Body of pancreas (tissue), 4 donors: ENCODE results near the gene TSPEAR. TPM values are rescaled to one million over a fixed set of nuclear protein-coding genes. Genes with fewer than 3 reads are reported as not detected.
"Not testable (repeated sequence)": the region's sequence is repeated elsewhere in the genome, so short reads cannot be mapped to it uniquely, and the experiment has no call there.

Experiments
- ATAC-seq: fragments of 150-250 bp; one replicate; pipeline ENCODE4 v1.9.1; 2016
- DNase-seq, 4 donors: peaks; one replicate each; pipeline ENCODE4 v3.0.0-alpha.2; 2019
- H3K27ac ChIP-seq, 4 donors: fragments of 200-600 bp; sonication (generic); 1 replicate in 3 of 4; 2 replicates in 1 of 4; pipeline versions ENCODE4 v1.5.1 to v1.6.1; 2016 to 2019; ENCODE audit warnings: mild to moderate bottlenecking in 1 of 4, mixed read lengths in 1 of 4, moderate library complexity in 1 of 4
- H3K27me3 ChIP-seq, 2 donors: fragments of 200-600 bp; sonication (generic); one replicate each; pipeline ENCODE4 v1.6.0; 2016; ENCODE audit warnings: mild to moderate bottlenecking in 1 of 2
- H3K36me3 ChIP-seq, 2 donors: fragments of 200-600 bp; sonication (generic); replicated peaks in 1 of 2; 2 replicates each; pipeline ENCODE4 v1.5.1; 2016; ENCODE audit warnings: low read depth in 2 of 2; ENCODE audit not compliant: insufficient read depth in 1 of 2
- H3K4me1 ChIP-seq: fragments of 200-600 bp; sonication (generic); one replicate; pipeline ENCODE4 v1.6.0; 2016
- H3K4me3 ChIP-seq, 2 donors: fragments of 200-600 bp; sonication (generic); 1 replicate in 1 of 2; 2 replicates in 1 of 2; pipeline ENCODE4 v1.5.1; 2016 to 2019
- H3K9me3 ChIP-seq, 3 donors: fragments of 200-600 bp; sonication (generic); 1 replicate in 2 of 3; 2 replicates in 1 of 3; pipeline ENCODE4 v1.5.1; 2016
- POLR2A ChIP-seq, 3 donors: fragments of 450-650 bp; IDR thresholded peaks; one replicate each; pipeline ENCODE4 v1.6.1; 2016; ENCODE audit warnings: antibody characterized with exemption in 3 of 3, mild to moderate bottlenecking in 2 of 3
- WGBS, 2 donors: methylation state at CpG; one replicate each; pipeline ENCODE4 v1.1.5; 2017; 5-methylcytosine and 5-hydroxymethylcytosine counted together
- intact Hi-C: fragments of 100-400 bp; cut with DNase I; formaldehyde crosslinking; loops from one replicate; pipeline ENCODE4 v1.15.1; 2023
- total RNA-seq, 2 donors: library from RNA; depleted of rRNA; stranded (reverse); fragments of >200 nt; gene quantifications; one replicate each; pipeline ENCODE4 v1.1.0, GENCODE V29; 2016
- TF ChIP-seq, protein P1 (sequence below), 7 experiments: fragments of 450-650 bp in 4 of 7; fragments of 200-600 bp in 3 of 7; sonication (generic) in 3 of 7; IDR thresholded peaks; one replicate each; pipeline ENCODE4 v1.5.1; 2016 to 2019; ENCODE audit warnings: antibody characterized with exemption in 7 of 7

TSPEAR gene
- total RNA-seq, 2 donors from 2014 or later: 0.52 TPM; not detected in 1

DNA sequence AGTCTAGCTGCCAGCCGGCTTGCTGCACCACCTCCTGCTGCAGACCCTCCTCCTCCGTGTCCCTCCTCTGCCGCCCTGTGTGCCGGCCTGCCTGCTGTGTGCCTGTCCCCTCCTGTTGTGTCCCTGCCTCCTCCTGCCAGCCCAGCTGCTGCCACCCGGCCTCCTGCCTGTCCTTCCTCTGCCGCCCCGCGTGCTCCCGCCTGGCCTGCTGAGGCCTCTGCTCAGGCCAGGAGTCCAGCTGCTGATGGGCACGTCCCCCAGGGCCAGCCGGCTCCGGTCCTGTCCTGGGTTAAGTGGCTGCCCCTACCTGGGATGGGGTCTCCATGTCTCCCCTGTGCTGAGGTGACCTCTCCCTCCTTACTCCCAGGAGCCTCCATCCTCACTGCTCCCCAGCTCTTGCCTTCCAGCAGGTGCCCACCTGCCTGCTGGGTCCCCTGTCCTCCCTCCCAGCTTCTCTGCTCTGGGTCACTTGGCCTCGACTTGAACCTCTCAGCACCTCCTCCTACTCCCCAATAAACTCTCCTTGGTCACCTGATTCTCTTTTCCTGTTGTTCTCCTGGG lies 98.6 kb downstream of the TSPEAR start:
- intact Hi-C loops: no loop called here
- H3K4me3 ChIP-seq: no peak overlapping the region
- no peaks in the 10 kb centered on the region for H3K27me3 ChIP-seq
- H3K27ac ChIP-seq: no peak overlapping the region
- TF ChIP-seq POLR2A (IDR thresholded peaks at IDR 0.05): no peak
- TF ChIP-seq, protein P1, sequence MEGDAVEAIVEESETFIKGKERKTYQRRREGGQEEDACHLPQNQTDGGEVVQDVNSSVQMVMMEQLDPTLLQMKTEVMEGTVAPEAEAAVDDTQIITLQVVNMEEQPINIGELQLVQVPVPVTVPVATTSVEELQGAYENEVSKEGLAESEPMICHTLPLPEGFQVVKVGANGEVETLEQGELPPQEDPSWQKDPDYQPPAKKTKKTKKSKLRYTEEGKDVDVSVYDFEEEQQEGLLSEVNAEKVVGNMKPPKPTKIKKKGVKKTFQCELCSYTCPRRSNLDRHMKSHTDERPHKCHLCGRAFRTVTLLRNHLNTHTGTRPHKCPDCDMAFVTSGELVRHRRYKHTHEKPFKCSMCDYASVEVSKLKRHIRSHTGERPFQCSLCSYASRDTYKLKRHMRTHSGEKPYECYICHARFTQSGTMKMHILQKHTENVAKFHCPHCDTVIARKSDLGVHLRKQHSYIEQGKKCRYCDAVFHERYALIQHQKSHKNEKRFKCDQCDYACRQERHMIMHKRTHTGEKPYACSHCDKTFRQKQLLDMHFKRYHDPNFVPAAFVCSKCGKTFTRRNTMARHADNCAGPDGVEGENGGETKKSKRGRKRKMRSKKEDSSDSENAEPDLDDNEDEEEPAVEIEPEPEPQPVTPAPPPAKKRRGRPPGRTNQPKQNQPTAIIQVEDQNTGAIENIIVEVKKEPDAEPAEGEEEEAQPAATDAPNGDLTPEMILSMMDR (IDR thresholded peaks at IDR 0.05): no peak
- no peaks in the 10 kb centered on the region for H3K36me3 ChIP-seq
- H3K4me1 ChIP-seq: no peaks in the 10 kb centered on the region
- DNase-seq (no peak), ATAC-seq (no peak)
- peaks cover 0 to 26% (median 0%) of the 10 kb centered on the region in 3 donors for H3K9me3 ChIP-seq
- 58 to 82% methylated on average over 9 to 12 of the region's 13 CpGs for WGBS, 2 donors

DNA sequence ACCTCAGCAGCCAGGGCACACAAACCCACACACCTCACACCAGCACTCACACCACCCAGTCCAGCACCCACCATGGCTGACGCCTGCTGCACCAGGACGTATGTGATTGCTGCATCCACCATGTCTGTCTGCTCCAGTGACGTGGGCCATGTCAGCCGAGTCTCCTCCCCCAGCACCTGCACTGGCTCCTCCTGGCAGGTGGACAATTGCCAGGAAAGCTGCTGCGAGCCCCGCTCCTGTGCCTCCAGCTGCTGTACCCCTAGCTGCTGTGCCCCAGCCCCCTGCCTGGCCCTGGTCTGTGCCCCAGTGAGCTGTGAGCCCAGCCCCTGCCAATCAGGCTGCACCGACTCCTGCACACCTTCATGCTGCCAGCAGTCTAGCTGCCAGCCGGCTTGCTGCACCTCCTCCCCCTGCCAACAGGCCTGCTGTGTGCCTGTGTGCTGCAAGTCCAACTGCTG lies 99.3 kb downstream of the TSPEAR start, which contains the start of gene KRTAP10-8:
KRTAP10-8 (plus strand) TSS at position 51 of the 458 bp plus-strand sequence; CDS start at position 73, 22 bp downstream.
- Histone ChIP-seq H3K4me3 (no peak within 1 kb of the TSS), H3K27ac (no peak within 1 kb of the TSS), H3K9me3 (peaks cover 0 to 26% (median 0%) of the 10 kb centered on the region in 3 donors), H3K36me3 (no peaks in the 10 kb centered on the region), H3K4me1 (no peaks in the 10 kb centered on the region), H3K27me3 (no peaks in the 10 kb centered on the region)
- no peak for TF ChIP-seq POLR2A (IDR thresholded peaks at IDR 0.05)
- TF ChIP-seq, protein P1 (IDR thresholded peaks at IDR 0.05): no peak
- DNase-seq (no peak), ATAC-seq (no peak)
- 60 to 62% methylated on average over 1 to 7 of the region's 8 CpGs for WGBS, 2 donors
- intact Hi-C loops: no loop called here

DNA sequence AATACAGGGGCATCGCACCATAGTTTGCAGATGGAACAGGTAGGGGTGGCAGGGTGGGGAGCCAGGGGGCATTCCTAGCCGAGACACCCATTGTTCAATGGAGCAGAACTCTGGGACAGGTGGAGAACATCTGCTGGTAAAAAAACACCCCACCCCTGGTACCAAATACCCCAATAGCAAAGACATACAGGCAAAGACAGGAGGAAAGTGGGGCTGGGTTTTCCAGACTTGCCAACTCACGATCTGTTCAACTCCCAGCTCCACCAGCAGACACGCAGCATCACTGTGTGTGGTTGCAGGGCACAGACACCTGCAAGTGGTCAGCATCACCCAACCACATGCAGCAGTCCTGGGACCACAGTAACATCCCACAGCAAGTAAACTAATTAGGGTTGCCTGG lies 99.8 kb downstream of the TSPEAR start:
- WGBS, 2 donors: 56 to 74% methylated on average over 4 of the region's 4 CpGs
- H3K36me3 ChIP-seq: no peaks in the 10 kb centered on the region
- DNase-seq (no peak), ATAC-seq (no peak)
- intact Hi-C loops: no loop called here
- no peaks in the 10 kb centered on the region for H3K4me1 ChIP-seq
- peaks cover 0 to 26% (median 0%) of the 10 kb centered on the region in 3 donors for H3K9me3 ChIP-seq
- H3K27me3 ChIP-seq: no peaks in the 10 kb centered on the region
- H3K27ac ChIP-seq: no peak overlapping the region
- H3K4me3 ChIP-seq: no peak overlapping the region
- TF ChIP-seq POLR2A (IDR thresholded peaks at IDR 0.05): no peak
- TF ChIP-seq, protein P1 (IDR thresholded peaks at IDR 0.05): no peak

DNA sequence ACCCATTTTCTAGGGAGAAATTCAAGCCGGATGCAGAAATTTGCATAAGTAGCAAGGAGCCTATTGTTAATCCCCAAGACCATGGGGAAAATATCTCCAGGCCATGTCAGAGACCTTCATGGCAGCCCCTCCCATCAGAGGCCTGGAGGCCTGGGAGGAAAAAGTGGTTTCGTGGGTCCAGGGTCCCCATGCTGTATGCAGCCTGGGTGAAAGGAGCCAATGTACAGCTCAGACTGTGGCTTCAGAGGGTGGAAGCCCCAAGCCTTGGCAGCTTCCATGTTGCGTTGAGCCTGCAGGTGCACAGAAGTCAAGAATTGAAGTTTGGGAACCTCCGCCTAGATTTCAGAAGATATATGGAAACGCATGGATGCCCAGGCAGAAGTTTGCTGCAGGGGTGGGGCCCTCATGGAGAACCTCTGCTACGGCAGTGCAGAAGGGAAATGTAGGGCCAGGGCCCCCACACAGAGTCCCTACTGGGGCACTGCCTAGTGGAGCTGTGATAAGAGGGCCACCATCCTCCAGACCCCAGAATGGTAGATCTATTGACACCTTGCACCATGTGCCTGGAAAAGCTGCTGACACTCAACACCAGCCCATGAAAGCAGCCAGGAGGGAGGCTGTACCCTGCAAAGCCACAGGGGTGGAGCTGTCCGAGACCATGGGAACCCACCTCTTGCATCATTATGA lies 101.1 kb downstream of the TSPEAR start:
- ATAC-seq, H3K4me3 ChIP-seq, intact Hi-C loops, H3K4me1 ChIP-seq, H3K36me3 ChIP-seq, DNase-seq, H3K27ac ChIP-seq, H3K27me3 ChIP-seq: not testable (repeated sequence)
- peaks cover 0 to 26% (median 0%) of the 10 kb centered on the region in 3 donors for H3K9me3 ChIP-seq
- 82 to 88% methylated on average over 6 to 7 of the region's 7 CpGs for WGBS, 2 donors

DNA sequence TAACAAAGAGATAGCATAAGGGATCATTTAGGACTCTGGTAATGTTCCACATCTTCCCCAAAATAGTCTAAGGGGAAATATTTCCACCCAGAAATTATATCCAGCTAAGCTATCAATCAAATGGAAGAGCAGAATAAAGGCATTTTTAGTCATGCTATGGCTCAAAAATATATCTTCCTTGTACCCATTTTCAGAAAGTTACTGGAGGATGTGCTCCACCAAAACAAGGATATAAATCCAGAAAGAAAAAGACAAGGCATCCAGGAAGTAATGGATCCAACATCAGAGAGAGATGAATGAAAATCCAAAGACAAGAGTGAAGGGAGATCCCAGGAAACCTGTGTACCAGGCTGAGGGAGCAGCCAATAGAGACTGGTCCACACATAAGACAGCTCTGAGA lies 102.2 kb downstream of the TSPEAR start:
- TF ChIP-seq POLR2A (IDR thresholded peaks at IDR 0.05): no peak
- TF ChIP-seq, protein P1 (IDR thresholded peaks at IDR 0.05): no peak
- peaks cover 0 to 26% (median 0%) of the 10 kb centered on the region in 3 donors for H3K9me3 ChIP-seq

More for the DNA sequence above, 102.2 kb downstream of the TSPEAR start:
- H3K4me1 ChIP-seq: no peaks in the 10 kb centered on the region
- H3K36me3 ChIP-seq: no peaks in the 10 kb centered on the region
- no peaks in the 10 kb centered on the region for H3K27me3 ChIP-seq
- no peak for ATAC-seq
- intact Hi-C loops: no loop called here
- no peak overlapping the region for H3K27ac ChIP-seq
- no peak overlapping the region for H3K4me3 ChIP-seq
- no peak for DNase-seq
